ENCODE results near the gene MLYCD.

DNA sequence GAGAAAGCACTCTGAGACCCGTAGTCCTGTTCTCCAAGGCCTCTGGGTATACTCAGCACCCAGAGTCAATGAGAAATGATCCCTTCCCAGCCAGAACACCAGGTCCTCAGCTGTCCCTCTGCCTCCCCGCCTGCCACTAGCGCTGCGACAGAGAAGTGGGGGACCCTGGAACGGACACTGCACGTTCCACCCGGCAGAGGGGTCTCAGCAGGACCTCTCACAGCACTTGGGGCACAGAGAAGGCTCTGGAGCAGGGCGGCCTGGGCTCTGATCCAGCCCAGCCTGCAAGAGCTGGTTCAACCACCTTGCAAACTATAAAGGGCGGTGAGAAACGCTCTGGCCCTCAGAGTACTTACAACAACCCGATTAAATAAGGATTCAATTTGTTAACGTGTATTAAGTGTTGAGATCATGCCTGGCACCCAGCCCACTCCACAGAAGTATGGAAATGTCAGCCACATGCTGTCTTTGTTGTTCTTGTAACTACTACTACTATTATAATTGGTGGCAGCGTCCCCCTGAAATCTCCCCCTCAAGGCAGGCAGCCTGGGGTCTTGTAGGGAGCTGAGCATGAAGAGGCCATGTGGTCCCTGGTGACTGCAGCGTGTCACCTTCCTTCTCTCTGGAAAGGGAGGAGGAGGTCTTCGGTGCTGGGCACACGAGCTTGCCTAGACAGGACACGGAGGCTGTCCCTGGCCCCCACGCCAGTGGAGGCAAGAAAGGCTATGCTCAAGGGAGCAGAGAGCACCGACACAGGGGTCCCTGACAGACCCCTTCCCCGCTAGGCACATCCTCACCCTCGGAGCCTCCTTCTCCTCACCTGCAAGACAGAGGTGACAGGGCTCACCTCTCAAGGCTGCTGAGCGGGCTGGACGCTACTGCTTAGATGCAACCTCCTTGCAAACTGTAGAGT is 56.6 kb downstream of the MLYCD start:
- TF ChIP-seq POLR2A (IDR thresholded peaks at IDR 0.05; ENCODE audit: low read length) (no peak), GATA1 (IDR thresholded peaks at IDR 0.05; ENCODE audit: low read depth, low read length) (no peak)

Data from erythroblast (primary cell).